Activated T-cell treated with anti-CD3 and anti-CD28 coated beads, Interleukin-2, amount 50 U/mL, for 72 hours (primary cell): Measurements from ENCODE around the gene RAMACL. TPM values are rescaled to one million over a fixed set of nuclear protein-coding genes. Genes with fewer than 3 reads are reported as not detected.
A peak's percentile ranks its signal among the peaks of the same experiment; 100 is the strongest.

Source experiments
- ATAC-seq, 2 donors: fragments of 150-1000 bp; cut with Tn5 transposase; replicated peaks in 1 of 2; 2 replicates each; pipeline ENCODE4 v1.10.0; 2021; ENCODE audit warnings: moderate library complexity in 2 of 2, mild to moderate bottlenecking in 1 of 2
- DNase-seq, 2 donors: peaks; one replicate each; pipeline ENCODE4 v3.0.0; 2021 to 2022; ENCODE audit warnings: mixed read lengths in 1 of 2
- H3K27ac Mint-ChIP-seq: one replicate; pipeline ENCODE4 v1.8.0; 2022; ENCODE audit warnings: mild to moderate bottlenecking, moderate library complexity, mixed read lengths
- H3K27me3 Mint-ChIP-seq: one replicate; pipeline ENCODE4 v1.8.0; 2022; ENCODE audit warnings: low read depth, mixed read lengths
- H3K36me3 Mint-ChIP-seq, 2 donors: one replicate each; pipeline ENCODE4 v1.8.0; 2022; ENCODE audit warnings: mixed read lengths in 2 of 2, mild to moderate bottlenecking in 1 of 2; ENCODE audit not compliant: insufficient read depth in 2 of 2
- H3K4me1 Mint-ChIP-seq: one replicate; pipeline ENCODE4 v1.8.0; 2022; ENCODE audit warnings: low read depth, mixed read lengths
- H3K4me3 Mint-ChIP-seq, 2 donors: one replicate each; pipeline ENCODE4 v1.8.0; 2022; ENCODE audit warnings: mild to moderate bottlenecking in 2 of 2, mixed read lengths in 2 of 2, moderate library complexity in 2 of 2
- H3K9me3 Mint-ChIP-seq, 2 donors: one replicate each; pipeline ENCODE4 v1.8.0; 2022; ENCODE audit warnings: mixed read lengths in 2 of 2
- total RNA-seq, 2 donors: library from RNA; stranded (reverse); gene quantifications; one replicate each; pipeline ENCODE4 v1.2.3, GENCODE V29; 2022

Gene RAMACL
- total RNA-seq, 2 donors from 2014 or later, result 0.95 to 1.4 TPM

GRCh38 chr6:166625356-166625755, 38.9 kb upstream of the RAMACL start:
- DNase-seq, result no peak
- Mint-ChIP-seq H3K4me3 (peak overlapping the region; percentile 88 to 91), H3K27ac (no peak overlapping the region), H3K4me1 (peaks cover 25% of the 10 kb centered on the region), H3K9me3 (no peaks in the 10 kb centered on the region), H3K27me3 (peaks cover 39% of the 10 kb centered on the region), H3K36me3 (peaks cover 1 to 4% of the 10 kb centered on the region in 2 donors)
- no peak for ATAC-seq

DNA sequence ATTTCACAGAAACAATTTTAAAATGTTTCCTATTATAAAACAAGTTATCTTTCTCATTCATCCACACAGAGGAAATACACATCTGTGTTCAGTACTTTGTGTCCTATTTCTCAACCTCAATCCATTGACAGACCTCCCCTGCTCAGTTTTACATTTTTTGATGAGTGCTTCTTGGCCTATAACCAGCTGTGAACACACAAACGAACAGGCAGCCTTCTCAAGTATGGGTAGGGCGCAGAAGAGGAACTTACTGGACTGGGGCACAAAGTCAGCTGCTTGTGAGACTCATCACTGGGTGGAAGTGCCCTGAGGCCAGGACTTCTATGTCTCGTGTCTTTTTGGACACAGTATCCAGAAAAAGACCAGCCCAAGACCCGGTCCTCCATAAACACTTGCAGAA, 37.8 kb upstream of the RAMACL start:
- Mint-ChIP-seq H3K4me1 (peaks cover 20% of the 10 kb centered on the region), H3K4me3 (no peak overlapping the region), H3K9me3 (no peaks in the 10 kb centered on the region), H3K27me3 (peaks cover 30% of the 10 kb centered on the region), H3K27ac (no peak overlapping the region), H3K36me3 (peaks cover 1 to 4% of the 10 kb centered on the region in 2 donors)
- no peak for DNase-seq
- ATAC-seq, result no peak

DNA sequence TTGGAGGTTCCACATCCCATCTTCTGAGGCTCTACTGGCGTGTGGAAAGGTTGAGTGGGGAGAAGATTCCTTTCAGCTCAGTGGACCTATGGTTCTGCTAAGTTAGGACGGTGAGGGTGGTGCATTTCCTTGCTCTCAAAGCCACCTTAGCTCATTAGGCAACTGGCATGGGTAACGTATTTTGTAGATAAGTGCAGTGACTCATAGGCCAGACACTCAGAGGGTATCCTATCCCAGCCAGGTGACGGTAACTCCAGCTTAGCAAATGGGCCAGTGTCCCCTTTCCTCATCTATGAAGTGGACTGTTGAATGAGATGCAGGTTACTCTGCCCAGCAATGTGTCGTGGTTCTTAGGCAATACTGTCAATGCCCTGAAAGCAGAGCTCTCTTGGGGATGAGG, 36.8 kb upstream of the RAMACL start:
- H3K4me1 Mint-ChIP-seq, result peaks cover 15% of the 10 kb centered on the region
- H3K27me3 Mint-ChIP-seq, result peaks cover 20% of the 10 kb centered on the region
- no peak overlapping the region for H3K27ac Mint-ChIP-seq
- H3K4me3 Mint-ChIP-seq, result no peak overlapping the region
- DNase-seq (no peak), ATAC-seq (no peak)
- H3K9me3 Mint-ChIP-seq, result no peaks in the 10 kb centered on the region
- H3K36me3 Mint-ChIP-seq, result peaks cover 1 to 4% of the 10 kb centered on the region in 2 donors

GRCh38 chr6:166621114-166621540, 34.6 kb upstream of the RAMACL start:
- H3K4me1 Mint-ChIP-seq, result peaks cover 11% of the 10 kb centered on the region
- peaks cover 16% of the 10 kb centered on the region for H3K27me3 Mint-ChIP-seq
- no peak overlapping the region for H3K4me3 Mint-ChIP-seq
- no peak overlapping the region for H3K27ac Mint-ChIP-seq
- ATAC-seq, result no peak
- peaks cover 1 to 2% of the 10 kb centered on the region in 2 donors for H3K36me3 Mint-ChIP-seq
- no peaks in the 10 kb centered on the region for H3K9me3 Mint-ChIP-seq
- DNase-seq, result no peak

DNA sequence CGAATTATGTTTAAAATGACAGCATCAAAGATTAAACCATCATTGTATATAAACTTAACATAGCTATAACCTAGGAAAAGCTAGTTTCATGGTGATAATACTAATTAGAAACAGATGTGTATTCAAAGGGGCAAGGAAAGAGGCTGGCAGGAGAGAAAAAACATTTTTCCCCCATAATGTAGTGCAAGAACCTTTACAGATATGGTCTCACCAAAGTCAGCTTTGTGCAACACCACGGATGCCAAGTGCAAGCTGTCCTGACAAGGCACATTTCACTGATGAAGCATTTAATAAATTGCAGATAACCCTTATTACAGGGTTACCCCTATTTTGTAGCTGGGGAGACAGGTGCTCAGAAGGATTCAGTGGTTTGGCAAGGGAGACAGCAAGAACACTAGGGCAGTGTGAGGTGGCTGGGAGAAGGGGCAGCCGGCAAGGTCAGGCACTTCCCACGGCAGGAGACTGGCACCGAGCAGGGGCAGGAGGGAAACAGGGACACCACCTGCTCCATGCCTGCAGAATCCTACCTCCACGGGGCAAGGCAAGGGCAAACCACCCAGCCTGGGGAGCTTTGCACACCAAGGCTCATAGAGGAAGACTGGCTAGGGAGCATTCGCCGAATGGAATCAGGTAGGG, 34.1 kb upstream of the RAMACL start:
- DNase-seq, result no peak
- ATAC-seq, result no peak
- Mint-ChIP-seq H3K9me3 (no peaks in the 10 kb centered on the region), H3K27ac (no peak overlapping the region), H3K27me3 (peaks cover 11% of the 10 kb centered on the region), H3K4me1 (peaks cover 6% of the 10 kb centered on the region), H3K4me3 (no peak overlapping the region), H3K36me3 (no peaks in the 10 kb centered on the region)

- no peak for ATAC-seq
- Mint-ChIP-seq H3K4me1 (peaks cover 3% of the 10 kb centered on the region), H3K27me3 (peaks cover 4% of the 10 kb centered on the region), H3K36me3 (no peaks in the 10 kb centered on the region), H3K9me3 (no peaks in the 10 kb centered on the region), H3K4me3 (no peak overlapping the region), H3K27ac (no peak overlapping the region)
- DNase-seq, result no peak
Observed at GRCh38 chr6:166619912-166620311, 33.4 kb upstream of the RAMACL start.

- Mint-ChIP-seq H3K27ac (no peak overlapping the region), H3K36me3 (no peaks in the 10 kb centered on the region), H3K4me1 (peaks cover 8% of the 10 kb centered on the region), H3K27me3 (peaks cover 4% of the 10 kb centered on the region), H3K4me3 (no peak overlapping the region), H3K9me3 (no peaks in the 10 kb centered on the region)
- ATAC-seq, result no peak
- DNase-seq, result no peak
Observed at GRCh38 chr6:166618866-166619761, 32.6 kb upstream of the RAMACL start.

GRCh38 chr6:166618251-166618650, 31.8 kb upstream of the RAMACL start:
- Mint-ChIP-seq H3K36me3 (no peaks in the 10 kb centered on the region), H3K4me3 (no peak overlapping the region), H3K27ac (no peak overlapping the region), H3K9me3 (no peaks in the 10 kb centered on the region), H3K27me3 (peaks cover 4% of the 10 kb centered on the region), H3K4me1 (peaks cover 8% of the 10 kb centered on the region)
- DNase-seq, result no peak
- ATAC-seq, result no peak

DNA sequence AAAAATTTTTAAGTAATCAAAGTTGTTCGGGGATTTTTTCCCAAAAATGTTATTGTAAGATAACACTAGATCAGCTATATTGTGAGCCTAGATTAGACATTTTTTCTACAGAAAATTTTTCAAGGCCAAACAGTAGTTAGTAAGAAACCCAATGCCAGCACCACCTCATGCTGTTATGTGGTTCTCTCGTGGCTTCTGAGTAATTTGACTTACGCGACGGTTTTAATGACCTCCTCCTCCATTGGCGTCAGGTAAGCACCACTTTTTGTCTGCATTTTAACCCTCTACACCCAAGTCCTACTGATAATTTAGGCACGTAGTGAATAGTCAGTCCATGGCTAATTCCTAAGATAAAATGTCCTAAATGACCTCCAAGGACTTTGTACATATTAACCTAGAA, 30.9 kb upstream of the RAMACL start:
- peaks cover 8% of the 10 kb centered on the region for H3K4me1 Mint-ChIP-seq
- peaks cover 4% of the 10 kb centered on the region for H3K27me3 Mint-ChIP-seq
- DNase-seq, result no peak
- no peak overlapping the region for H3K4me3 Mint-ChIP-seq
- H3K27ac Mint-ChIP-seq, result no peak overlapping the region
- no peaks in the 10 kb centered on the region for H3K36me3 Mint-ChIP-seq
- ATAC-seq, result no peak
- no peaks in the 10 kb centered on the region for H3K9me3 Mint-ChIP-seq

GRCh38 chr6:166616261-166617238, 30.1 kb upstream of the RAMACL start:
- no peak overlapping the region for H3K4me3 Mint-ChIP-seq
- H3K27ac Mint-ChIP-seq, result no peak overlapping the region
- DNase-seq (no peak), ATAC-seq (no peak)
- H3K4me1 Mint-ChIP-seq, result peaks cover 8% of the 10 kb centered on the region
- H3K36me3 Mint-ChIP-seq, result no peaks in the 10 kb centered on the region
- no peaks in the 10 kb centered on the region for H3K27me3 Mint-ChIP-seq
- H3K9me3 Mint-ChIP-seq, result no peaks in the 10 kb centered on the region

DNA sequence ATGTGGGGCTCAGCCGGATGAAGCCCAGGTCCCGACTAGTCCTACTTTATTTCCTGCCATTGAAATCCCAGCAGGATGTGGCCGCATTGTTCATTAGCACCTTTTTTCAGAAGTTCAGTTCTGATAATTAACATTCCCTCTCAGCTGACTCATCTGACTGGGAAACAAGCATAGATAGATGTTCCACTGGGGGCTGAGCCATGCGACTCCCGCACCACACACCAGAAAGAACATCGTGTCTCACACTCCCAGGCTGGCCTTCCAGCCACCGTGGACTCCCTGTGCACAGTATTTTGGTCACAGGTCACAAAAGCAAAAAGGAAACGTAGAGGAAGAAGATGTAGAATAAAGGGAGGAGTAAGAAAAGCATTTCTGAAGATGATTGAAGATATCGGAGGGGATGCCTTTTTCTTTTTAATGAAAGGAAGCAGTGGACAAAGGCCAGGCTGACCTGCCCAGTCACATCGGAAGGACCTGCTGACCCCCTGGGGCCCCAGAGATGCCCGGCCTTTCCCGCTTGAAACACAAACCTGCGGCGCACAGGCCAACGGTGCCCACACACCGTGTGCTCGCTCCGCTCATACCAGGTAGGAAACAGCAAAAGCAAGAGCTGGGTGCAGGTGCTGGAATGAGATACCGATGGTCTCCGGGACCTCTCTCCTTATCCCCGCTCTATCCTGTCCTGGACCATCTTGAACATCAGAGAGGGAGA, 28.7 kb upstream of the RAMACL start:
- ATAC-seq (no peak), DNase-seq (no peak)
- Mint-ChIP-seq H3K4me1 (peaks cover 8% of the 10 kb centered on the region), H3K27ac (no peak overlapping the region), H3K36me3 (no peaks in the 10 kb centered on the region), H3K27me3 (no peaks in the 10 kb centered on the region), H3K9me3 (no peaks in the 10 kb centered on the region), H3K4me3 (no peak overlapping the region)

DNA sequence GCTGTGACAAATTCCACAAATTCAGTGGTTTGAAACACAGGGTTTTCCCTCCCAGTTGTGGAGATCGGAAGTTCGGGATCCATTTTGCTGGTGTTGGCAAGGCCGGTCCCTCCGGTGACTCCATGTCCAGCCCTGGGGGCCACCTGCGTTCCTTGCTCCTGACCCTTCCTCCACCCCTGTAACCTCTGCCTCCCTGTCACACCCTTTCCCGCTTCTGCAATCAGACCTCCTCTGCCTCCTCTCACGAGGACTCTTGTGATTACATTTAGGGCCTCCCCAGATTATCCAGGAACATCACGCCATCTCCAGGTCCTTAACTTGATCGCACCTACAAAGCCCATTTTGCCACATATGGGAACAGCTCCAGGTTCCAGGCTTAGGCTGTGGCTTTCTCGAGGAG, 28.1 kb upstream of the RAMACL start:
- no peak overlapping the region for H3K27ac Mint-ChIP-seq
- H3K4me3 Mint-ChIP-seq, result no peak overlapping the region
- H3K36me3 Mint-ChIP-seq, result no peaks in the 10 kb centered on the region
- H3K27me3 Mint-ChIP-seq, result no peaks in the 10 kb centered on the region
- DNase-seq (no peak), ATAC-seq (no peak)
- no peaks in the 10 kb centered on the region for H3K9me3 Mint-ChIP-seq
- H3K4me1 Mint-ChIP-seq, result peaks cover 8% of the 10 kb centered on the region
